ENCODE results near the gene SMIM38. TPM values are rescaled to one million over a fixed set of nuclear protein-coding genes. Genes with fewer than 3 reads are reported as not detected.
A peak's percentile ranks its signal among the peaks of the same experiment; 100 is the strongest.

SMIM38 gene
- total and polyA plus RNA-seq, 9 of the 15 experiments (the other 6 are each of a cell fraction or from before 2014, with no cell fraction given): 0.07 to 1.2 (median 0.21) TPM; not detected in 2

GRCh38 chr11:69162505-69162904 is 6.8 kb downstream of the SMIM38 start:
- Histone ChIP-seq H3K36me3 (ENCODE audit: control insufficient read depth, insufficient read depth, low read length) (no peaks in the 10 kb centered on the region), H3K9me1 (ENCODE audit: control insufficient read depth, insufficient read depth, low read length) (no peaks in the 10 kb centered on the region), H4K20me1 (replicated peaks; ENCODE audit: control insufficient read depth, insufficient read depth, low read length) (no peaks in the 10 kb centered on the region), H3K79me2 (ENCODE audit: control insufficient read depth, insufficient read depth, low read length) (no peaks in the 10 kb centered on the region), H2AFZ (ENCODE audit: low read depth, low read length) (no peak overlapping the region), H3K27me3 (ENCODE audit: control insufficient read depth in 2 of 2, insufficient read depth in 2 of 2, low read length in 2 of 2) (peaks cover 2 to 40% of the 10 kb centered on the region in 2 experiments; a peak in 3 of 5 replicates), H3K4me2 (ENCODE audit: insufficient read depth, low read length) (no peak overlapping the region), H3K9ac (ENCODE audit: insufficient read depth in 1 of 2, low read depth in 2 of 2, low read length in 2 of 2) (no peak overlapping the region), H3K4me3 (no peak overlapping the region), H3K4me1 (replicated peaks in 1 of 2; ENCODE audit: control insufficient read depth in 2 of 2, insufficient read depth in 2 of 2, low read length in 2 of 2) (peaks cover 13 to 20% of the 10 kb centered on the region in 2 experiments; a peak in 3 of 5 replicates), H3K9me3 (replicated peaks; ENCODE audit: control insufficient read depth, insufficient read depth, low read depth, low read length) (no peaks in the 10 kb centered on the region), H3K27ac (ENCODE audit: extremely low read depth, low read depth, low read length) (no peak overlapping the region)
- BruUV-seq (replicated peaks): no TSS peak
- FAIRE-seq (no peak), ATAC-seq (no peak), DNase-seq (ENCODE audit: extremely low read depth in 1 of 4, low spot score in 3 of 4) (no peak)
- ChIA-PET POLR2A (no interaction called here), CTCF (ENCODE audit: low intra/inter-chr PET ratio) (no interaction called here)
- intact Hi-C loops (cut with micrococcal nuclease) (no loop called here), in situ Hi-C loops (cut with MboI) (no loop called here)
- TF ChIP-seq E2F6 (IDR thresholded peaks at IDR 0.05; ENCODE audit: borderline replicate concordance in 1 of 2, extremely low read depth in 1 of 2, insufficient read depth in 1 of 2, insufficient read length in 1 of 2, low read depth in 1 of 2, low read length in 1 of 2, poor library complexity in 1 of 2, severe bottlenecking in 1 of 2) (peak in 1 of 2 experiments; percentile 7), MGA (IDR thresholded peaks at IDR 0.05) (peak; percentile 60), ETS1 (conservative IDR thresholded peaks at IDR 0.05; ENCODE audit: control insufficient read depth, low read depth, low read length) (no peak)
